A673 (cell line): ENCODE results near the gene LINGO1. TPM values are rescaled to one million over a fixed set of nuclear protein-coding genes. Genes with fewer than 3 reads are reported as not detected.

Experiments used
- BruUV-seq: library from RNA; stranded (reverse); fragments of 400-500 nt; replicated peaks from 2 replicates; lab custom pipeline; 2021; lab: Mats Ljungman, UMichigan
- CTCF ChIA-PET: fragments of 300-600 bp; sonication (Branson Sonifier 250); formaldehyde crosslinking; loops from one replicate; lab custom pipeline; 2022; ENCODE audit warnings: antibody characterized with exemption; lab: Charles Lee
- POLR2A ChIA-PET: fragments of 300-600 bp; sonication (Branson Sonifier 250); formaldehyde crosslinking; loops from one replicate; lab custom pipeline; 2022; ENCODE audit warnings: antibody characterized with exemption; ENCODE audit not compliant: low non-redundant PET; lab: Charles Lee
- DNase-seq: peaks from one replicate; pipeline ENCODE4 v3.0.0-alpha.2; 2015; ENCODE audit warnings: low spot score
- H3K27ac ChIP-seq: fragments of 200-600 bp; sonication (generic); 2 replicates; pipeline ENCODE4 v1.5.1; 2016; ENCODE audit warnings: mixed run types, low read depth, mild to moderate bottlenecking, mixed read lengths, antibody characterized with exemption, low read length; ENCODE audit not compliant: poor library complexity, severe bottlenecking
- H3K27me3 ChIP-seq: fragments of 200-600 bp; sonication (generic); replicated peaks from 2 replicates; pipeline ENCODE4 v1.6.1; 2017; ENCODE audit warnings: mixed run types, low read depth, mild to moderate bottlenecking, mixed read lengths, antibody characterized with exemption, low read length; ENCODE audit not compliant: insufficient read depth, poor library complexity
- H3K36me3 ChIP-seq: fragments of 200-600 bp; sonication (generic); 2 replicates; pipeline ENCODE4 v1.6.1; 2016; ENCODE audit warnings: mixed run types, mild to moderate bottlenecking, mixed read lengths, antibody characterized with exemption, low read length; ENCODE audit not compliant: insufficient read depth, poor library complexity, severe bottlenecking
- H3K4me1 ChIP-seq: fragments of 200-600 bp; sonication (generic); 2 replicates; pipeline ENCODE4 v1.6.1; 2017; ENCODE audit warnings: mixed run types, mild to moderate bottlenecking, mixed read lengths, antibody characterized with exemption, low read length; ENCODE audit not compliant: insufficient read depth, poor library complexity, severe bottlenecking
- H3K4me3 ChIP-seq: fragments of 200-600 bp; sonication (generic); 2 replicates; pipeline ENCODE4 v1.5.1; 2016; ENCODE audit warnings: low read depth, mixed run types, mild to moderate bottlenecking, mixed read lengths, low read length; ENCODE audit not compliant: poor library complexity, severe bottlenecking
- H3K9me3 ChIP-seq: fragments of 200-600 bp; sonication (generic); 2 replicates; pipeline ENCODE4 v1.6.1; 2016; ENCODE audit warnings: mixed run types, low read depth, mild to moderate bottlenecking, mixed read lengths, antibody characterized with exemption, low read length; ENCODE audit not compliant: poor library complexity, severe bottlenecking
- CTCF ChIP-seq: fragments of 300-800, 200-600 bp; sonication (generic); conservative IDR thresholded peaks from 2 replicates; pipeline ENCODE4 v1.5.1; 2017; ENCODE audit warnings: low read depth, mild to moderate bottlenecking, antibody characterized with exemption, low read length, moderate library complexity, mixed read lengths
- EZH2 ChIP-seq: fragments of 200-600 bp; sonication (generic); IDR thresholded peaks from 2 replicates; pipeline ENCODE4 v1.6.1; 2017; ENCODE audit warnings: borderline replicate concordance, low read depth, mild to moderate bottlenecking, mixed read lengths, antibody characterized with exemption, low read length; ENCODE audit not compliant: poor library complexity, severe bottlenecking
- intact Hi-C: fragments of 100-400 bp; cut with micrococcal nuclease; formaldehyde crosslinking; loops from one replicate; pipeline ENCODE4 v1.10.0; 2022; ENCODE audit not compliant: unreplicated experiment
- total RNA-seq: library from RNA; stranded (reverse); gene quantifications from 2 replicates; pipeline ENCODE4 v1.2.3, GENCODE V29; 2021

LINGO1 gene
- total RNA-seq, 1 experiment from 2014 or later: 93.7 TPM

DNA sequence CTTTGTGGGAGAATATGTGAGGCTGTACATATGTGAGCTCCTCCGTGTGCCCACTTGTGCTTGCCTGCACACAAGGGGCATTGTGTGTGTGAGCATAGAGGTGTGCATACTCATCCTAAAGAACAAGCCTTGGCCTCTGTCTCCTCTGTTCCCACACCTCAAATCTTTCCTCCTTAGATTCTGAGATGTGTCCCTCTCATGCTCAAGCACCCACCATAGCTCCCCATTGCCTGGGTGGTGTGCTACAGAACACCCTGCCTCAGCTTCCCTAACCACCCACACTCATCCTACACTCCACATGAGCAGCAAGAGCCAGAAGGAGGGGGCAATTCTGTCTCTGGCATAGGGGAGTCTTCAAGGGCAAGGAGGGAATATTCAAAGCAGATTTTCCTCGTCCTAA lies 27.7 kb downstream of the LINGO1 start:
- peaks cover 43% of the 10 kb centered on the region for H3K4me1 ChIP-seq
- H3K27ac ChIP-seq: no peak overlapping the region
- no peaks in the 10 kb centered on the region for H3K36me3 ChIP-seq
- BruUV-seq: no TSS peak
- intact Hi-C loops: no loop called here
- no peak for TF ChIP-seq CTCF
- TF ChIP-seq EZH2: no peak
- DNase-seq: no peak
- CTCF ChIA-PET: no interaction called here
- H3K9me3 ChIP-seq: no peaks in the 10 kb centered on the region
- POLR2A ChIA-PET: no interaction called here
- no peak overlapping the region for H3K4me3 ChIP-seq
- H3K27me3 ChIP-seq: no peaks in the 10 kb centered on the region

- no peak overlapping the region for H3K4me3 ChIP-seq
- POLR2A ChIA-PET: no interaction called here
- no peaks in the 10 kb centered on the region for H3K36me3 ChIP-seq
- BruUV-seq: no TSS peak
- no peak for DNase-seq
- H3K27ac ChIP-seq: no peak overlapping the region
- CTCF ChIA-PET: no interaction called here
- intact Hi-C loops: no loop called here
- no peaks in the 10 kb centered on the region for H3K9me3 ChIP-seq
- TF ChIP-seq EZH2 (no peak), CTCF (no peak)
- no peaks in the 10 kb centered on the region for H3K27me3 ChIP-seq
- peaks cover 43% of the 10 kb centered on the region for H3K4me1 ChIP-seq
Measured at GRCh38 chr15:77603611-77604336, 28.9 kb downstream of the LINGO1 start.

- no peak overlapping the region for H3K4me3 ChIP-seq
- H3K27me3 ChIP-seq: no peaks in the 10 kb centered on the region
- intact Hi-C loops: no loop called here
- H3K9me3 ChIP-seq: no peaks in the 10 kb centered on the region
- no TSS peak for BruUV-seq
- CTCF ChIA-PET: no interaction called here
- DNase-seq: no peak
- H3K4me1 ChIP-seq: peaks cover 33% of the 10 kb centered on the region
- no peak overlapping the region for H3K27ac ChIP-seq
- POLR2A ChIA-PET: no interaction called here
- TF ChIP-seq CTCF (no peak), EZH2 (no peak)
- no peaks in the 10 kb centered on the region for H3K36me3 ChIP-seq
Measured at GRCh38 chr15:77602800-77603199, 29.9 kb downstream of the LINGO1 start.
